Osteocyte (in vitro differentiated cells): ENCODE measurements around the gene ANP32A. TPM values are rescaled to one million over a fixed set of nuclear protein-coding genes. Genes with fewer than 3 reads are reported as not detected.

ENCODE experiments used
- DNase-seq: peaks from one replicate; pipeline ENCODE4 v3.0.0; 2021; ENCODE audit warnings: mixed read lengths; ENCODE audit not compliant: unreplicated experiment; ENCODE audit errors: extremely low spot score
- H3K27ac Mint-ChIP-seq: one replicate; pipeline ENCODE4 v1.8.0; 2021; ENCODE audit warnings: mild to moderate bottlenecking, mixed read lengths; ENCODE audit not compliant: unreplicated experiment
- H3K27me3 Mint-ChIP-seq: one replicate; pipeline ENCODE4 v1.8.0; 2021; ENCODE audit warnings: mixed read lengths; ENCODE audit not compliant: unreplicated experiment
- H3K36me3 Mint-ChIP-seq: one replicate; pipeline ENCODE4 v1.8.0; 2021; ENCODE audit warnings: mixed read lengths; ENCODE audit not compliant: unreplicated experiment
- H3K4me1 Mint-ChIP-seq: one replicate; pipeline ENCODE4 v1.8.0; 2021; ENCODE audit warnings: mixed read lengths; ENCODE audit not compliant: unreplicated experiment
- H3K4me3 Mint-ChIP-seq: one replicate; pipeline ENCODE4 v1.8.0; 2021; ENCODE audit warnings: mild to moderate bottlenecking, moderate library complexity, mixed read lengths; ENCODE audit not compliant: unreplicated experiment
- H3K9me3 Mint-ChIP-seq: one replicate; pipeline ENCODE4 v1.8.0; 2021; ENCODE audit warnings: mixed read lengths; ENCODE audit not compliant: unreplicated experiment
- total RNA-seq: library from RNA; stranded (reverse); gene quantifications from 2 replicates; pipeline ENCODE4 v1.2.1, GENCODE V29; 2021
- TF ChIP-seq, protein P1 (sequence below): fragments of 200-600 bp; sonication (generic); IDR thresholded peaks from 2 replicates; pipeline ENCODE4 v1.5.0; 2021; ENCODE audit warnings: antibody characterized with exemption, mild to moderate bottlenecking, moderate library complexity

ANP32A gene
- total RNA-seq, 1 donor from 2014 or later, result 155 TPM

DNA sequence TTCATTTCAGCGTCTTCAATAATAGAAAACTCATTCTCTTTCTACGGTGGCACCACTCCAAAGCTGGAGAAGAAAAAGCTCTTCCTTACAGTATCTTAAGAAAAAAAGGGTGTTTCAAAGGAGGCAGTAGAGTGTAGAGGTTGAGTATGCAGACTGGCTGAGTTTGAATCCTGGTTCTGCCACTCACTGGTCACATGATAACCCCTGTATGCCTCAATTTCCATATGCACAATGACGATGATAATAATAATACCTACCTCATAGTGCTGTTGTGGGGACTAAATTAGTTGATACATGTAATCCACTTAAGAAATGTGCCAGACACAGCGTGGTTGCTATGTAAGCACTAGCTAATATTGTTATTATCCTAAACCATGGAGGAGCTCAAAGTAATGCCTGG is 4.5 kb downstream of the ANP32A start:
- peaks cover under 1% of the 10 kb centered on the region for H3K36me3 Mint-ChIP-seq
- H3K9me3 Mint-ChIP-seq, result no peaks in the 10 kb centered on the region
- H3K27me3 Mint-ChIP-seq, result no peaks in the 10 kb centered on the region
- no peak for DNase-seq
- H3K4me1 Mint-ChIP-seq, result peaks cover 50% of the 10 kb centered on the region
- H3K4me3 Mint-ChIP-seq, result peak overlapping the region; percentile 92
- TF ChIP-seq, protein P1, sequence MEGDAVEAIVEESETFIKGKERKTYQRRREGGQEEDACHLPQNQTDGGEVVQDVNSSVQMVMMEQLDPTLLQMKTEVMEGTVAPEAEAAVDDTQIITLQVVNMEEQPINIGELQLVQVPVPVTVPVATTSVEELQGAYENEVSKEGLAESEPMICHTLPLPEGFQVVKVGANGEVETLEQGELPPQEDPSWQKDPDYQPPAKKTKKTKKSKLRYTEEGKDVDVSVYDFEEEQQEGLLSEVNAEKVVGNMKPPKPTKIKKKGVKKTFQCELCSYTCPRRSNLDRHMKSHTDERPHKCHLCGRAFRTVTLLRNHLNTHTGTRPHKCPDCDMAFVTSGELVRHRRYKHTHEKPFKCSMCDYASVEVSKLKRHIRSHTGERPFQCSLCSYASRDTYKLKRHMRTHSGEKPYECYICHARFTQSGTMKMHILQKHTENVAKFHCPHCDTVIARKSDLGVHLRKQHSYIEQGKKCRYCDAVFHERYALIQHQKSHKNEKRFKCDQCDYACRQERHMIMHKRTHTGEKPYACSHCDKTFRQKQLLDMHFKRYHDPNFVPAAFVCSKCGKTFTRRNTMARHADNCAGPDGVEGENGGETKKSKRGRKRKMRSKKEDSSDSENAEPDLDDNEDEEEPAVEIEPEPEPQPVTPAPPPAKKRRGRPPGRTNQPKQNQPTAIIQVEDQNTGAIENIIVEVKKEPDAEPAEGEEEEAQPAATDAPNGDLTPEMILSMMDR, result no peak
- peak overlapping the region; percentile 13 for H3K27ac Mint-ChIP-seq

DNA sequence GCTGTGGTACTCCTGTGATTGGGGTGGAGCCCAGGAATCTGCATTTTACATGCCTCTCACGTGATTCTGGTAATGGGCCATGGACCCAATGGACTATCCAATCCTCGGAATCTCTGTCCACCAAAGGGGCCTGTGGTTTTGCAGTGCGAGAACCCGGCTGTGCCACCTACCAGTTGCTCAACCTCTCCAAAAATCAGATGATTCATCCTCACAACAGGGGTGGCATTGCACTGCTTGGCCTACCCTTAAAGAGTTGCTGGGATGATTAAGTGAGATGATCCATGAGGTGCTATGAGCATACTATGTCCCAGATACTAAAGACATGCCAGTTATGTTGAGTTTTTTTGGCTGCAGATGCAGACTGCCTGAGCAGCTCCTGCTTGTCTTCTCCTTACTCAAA is 5.1 kb downstream of the ANP32A start:
- Mint-ChIP-seq H3K27ac (peak overlapping the region; percentile 13), H3K36me3 (peaks cover 3% of the 10 kb centered on the region), H3K9me3 (no peaks in the 10 kb centered on the region), H3K4me1 (peaks cover 54% of the 10 kb centered on the region), H3K27me3 (no peaks in the 10 kb centered on the region), H3K4me3 (no peak overlapping the region)
- DNase-seq, result peak; percentile 53
- TF ChIP-seq, protein P1, result no peak

DNA sequence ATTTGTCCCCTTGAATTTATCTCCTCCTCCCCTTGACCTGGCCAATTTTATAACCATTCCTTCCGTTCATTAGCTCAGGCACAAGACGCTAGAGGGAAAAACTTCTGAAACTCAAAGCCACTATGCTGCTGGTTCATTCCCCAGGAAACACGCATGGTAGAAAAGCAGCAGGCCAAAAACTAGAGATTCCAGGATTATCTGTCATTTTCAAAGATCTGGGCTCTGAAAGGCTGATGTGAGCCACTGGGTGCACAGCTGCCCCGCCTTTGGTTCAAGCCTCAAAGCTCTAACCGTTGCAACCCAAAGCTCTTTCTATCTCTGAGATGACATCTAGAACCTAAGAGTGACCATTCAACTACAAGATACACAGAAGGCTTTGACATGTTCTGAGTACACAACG is 6.1 kb downstream of the ANP32A start:
- H3K9me3 Mint-ChIP-seq, result no peaks in the 10 kb centered on the region
- TF ChIP-seq, protein P1, result no peak
- H3K27ac Mint-ChIP-seq, result peak overlapping the region; percentile 38
- H3K4me1 Mint-ChIP-seq, result peaks cover 63% of the 10 kb centered on the region
- H3K4me3 Mint-ChIP-seq, result no peak overlapping the region
- DNase-seq, result no peak
- no peaks in the 10 kb centered on the region for H3K27me3 Mint-ChIP-seq
- peaks cover 8% of the 10 kb centered on the region for H3K36me3 Mint-ChIP-seq

DNA sequence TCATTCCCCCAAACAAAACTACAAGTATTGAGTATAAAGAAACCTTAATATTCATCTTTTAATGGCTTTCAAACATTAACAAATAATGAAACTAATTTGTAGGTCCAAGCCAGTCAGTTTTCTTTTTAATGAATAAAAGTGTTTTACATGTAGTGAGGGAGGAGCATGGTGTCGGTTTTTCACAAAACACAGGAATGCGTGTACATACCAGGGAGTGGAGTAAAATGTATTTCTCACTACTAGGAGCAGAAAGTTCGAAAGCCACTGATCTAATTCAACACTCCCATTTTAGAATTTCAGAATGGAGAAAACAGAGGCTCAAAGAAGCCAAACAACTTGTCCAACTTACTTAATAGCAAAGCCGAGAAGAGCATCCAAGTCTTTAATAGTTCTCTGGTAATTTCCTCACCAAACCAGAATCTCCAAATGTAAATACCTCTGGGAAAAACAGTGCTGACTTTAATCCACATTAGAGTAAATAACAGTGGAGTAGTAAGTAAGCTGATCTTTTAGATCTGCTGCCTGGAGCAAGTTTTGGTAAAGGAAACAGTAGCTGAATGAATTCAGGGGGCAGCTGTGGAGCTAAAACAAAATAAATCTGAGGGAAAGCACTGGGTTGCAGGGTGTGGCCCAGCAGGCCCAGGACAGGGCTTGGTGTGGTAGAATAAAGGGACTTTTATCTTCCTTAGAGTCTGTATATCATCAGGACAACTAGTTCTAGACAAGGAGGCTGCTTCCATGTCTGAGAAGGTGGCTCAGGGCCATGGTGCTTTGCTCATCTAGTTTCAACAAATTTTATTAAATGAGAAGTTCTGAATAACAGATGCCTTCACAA is 7.9 kb downstream of the ANP32A start:
- Mint-ChIP-seq H3K27me3 (no peaks in the 10 kb centered on the region), H3K4me3 (peak overlapping the region; percentile 45), H3K9me3 (no peaks in the 10 kb centered on the region), H3K27ac (peak overlapping the region; percentile 83), H3K4me1 (peaks cover 79% of the 10 kb centered on the region), H3K36me3 (peaks cover 10% of the 10 kb centered on the region)
- DNase-seq, result no peak
- TF ChIP-seq, protein P1, result no peak

DNA sequence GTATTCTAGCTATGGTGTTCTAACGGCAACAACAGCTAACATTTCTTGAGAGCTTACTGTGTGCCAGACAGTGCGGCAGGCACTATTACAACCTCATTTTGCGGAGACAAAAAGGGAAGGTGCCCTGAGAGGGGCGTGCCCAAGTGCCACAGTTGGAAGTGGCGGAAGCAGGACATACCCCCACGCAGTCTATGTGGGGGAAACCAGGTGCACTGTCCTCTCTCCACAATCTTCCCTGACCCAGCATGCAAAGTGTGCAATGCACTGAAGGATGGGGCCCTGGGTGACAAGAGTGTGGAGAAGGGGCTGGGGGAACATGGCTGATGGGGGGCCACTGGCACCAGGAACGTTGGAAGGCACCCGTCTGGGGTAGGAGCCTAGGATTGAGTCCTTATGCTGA is 8.6 kb downstream of the ANP32A start:
- H3K27ac Mint-ChIP-seq, result peak overlapping the region; percentile 83
- DNase-seq, result no peak
- H3K4me1 Mint-ChIP-seq, result peaks cover 77% of the 10 kb centered on the region
- H3K36me3 Mint-ChIP-seq, result peaks cover 10% of the 10 kb centered on the region
- TF ChIP-seq, protein P1, result no peak
- no peaks in the 10 kb centered on the region for H3K9me3 Mint-ChIP-seq
- H3K4me3 Mint-ChIP-seq, result no peak overlapping the region
- H3K27me3 Mint-ChIP-seq, result no peaks in the 10 kb centered on the region
